PFSK-1 (cell line): ENCODE results near the gene CSPG4.

Experiments used
- POLR2AphosphoS5 ChIP-seq: IDR thresholded peaks from 2 replicates; pipeline ENCODE4 v1.6.1; 2012; ENCODE audit warnings: low read depth, mild to moderate bottlenecking, control low read depth, low read length, moderate library complexity
- TAF1 ChIP-seq: IDR thresholded peaks from 2 replicates; pipeline ENCODE4 v1.6.1; 2012; ENCODE audit warnings: low read length, control low read depth, borderline replicate concordance; ENCODE audit not compliant: insufficient read depth
- TF ChIP-seq, protein P1 (sequence below), 2 experiments: IDR thresholded peaks; 2 replicates each; pipeline versions ENCODE4 v1.6.1 to v1.8.0; 2011 to 2012; ENCODE audit warnings: low read depth in 2 of 2, low read length in 2 of 2, control low read depth in 1 of 2, inconsistent platforms in 1 of 2, mild to moderate bottlenecking in 1 of 2, moderate library complexity in 1 of 2; ENCODE audit not compliant: insufficient read depth in 1 of 2

DNA sequence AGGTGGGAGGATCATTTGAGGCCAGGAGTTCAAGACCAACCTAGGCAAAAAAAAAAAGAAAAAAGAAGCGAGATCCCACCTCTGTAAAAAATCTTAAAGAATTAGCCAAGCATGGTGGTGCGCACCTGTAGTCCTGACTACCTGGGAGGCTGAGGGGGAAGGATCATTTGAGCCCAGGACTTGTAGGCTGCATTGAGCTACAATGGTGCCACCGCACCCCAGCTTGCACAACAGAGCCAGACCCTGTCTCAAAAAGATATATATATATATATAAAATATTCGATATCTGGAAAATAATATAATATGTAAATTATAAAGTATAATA lies 71.5 kb downstream of the CSPG4 start:
- no peak for TF ChIP-seq POLR2AphosphoS5
- TF ChIP-seq, protein P1, sequence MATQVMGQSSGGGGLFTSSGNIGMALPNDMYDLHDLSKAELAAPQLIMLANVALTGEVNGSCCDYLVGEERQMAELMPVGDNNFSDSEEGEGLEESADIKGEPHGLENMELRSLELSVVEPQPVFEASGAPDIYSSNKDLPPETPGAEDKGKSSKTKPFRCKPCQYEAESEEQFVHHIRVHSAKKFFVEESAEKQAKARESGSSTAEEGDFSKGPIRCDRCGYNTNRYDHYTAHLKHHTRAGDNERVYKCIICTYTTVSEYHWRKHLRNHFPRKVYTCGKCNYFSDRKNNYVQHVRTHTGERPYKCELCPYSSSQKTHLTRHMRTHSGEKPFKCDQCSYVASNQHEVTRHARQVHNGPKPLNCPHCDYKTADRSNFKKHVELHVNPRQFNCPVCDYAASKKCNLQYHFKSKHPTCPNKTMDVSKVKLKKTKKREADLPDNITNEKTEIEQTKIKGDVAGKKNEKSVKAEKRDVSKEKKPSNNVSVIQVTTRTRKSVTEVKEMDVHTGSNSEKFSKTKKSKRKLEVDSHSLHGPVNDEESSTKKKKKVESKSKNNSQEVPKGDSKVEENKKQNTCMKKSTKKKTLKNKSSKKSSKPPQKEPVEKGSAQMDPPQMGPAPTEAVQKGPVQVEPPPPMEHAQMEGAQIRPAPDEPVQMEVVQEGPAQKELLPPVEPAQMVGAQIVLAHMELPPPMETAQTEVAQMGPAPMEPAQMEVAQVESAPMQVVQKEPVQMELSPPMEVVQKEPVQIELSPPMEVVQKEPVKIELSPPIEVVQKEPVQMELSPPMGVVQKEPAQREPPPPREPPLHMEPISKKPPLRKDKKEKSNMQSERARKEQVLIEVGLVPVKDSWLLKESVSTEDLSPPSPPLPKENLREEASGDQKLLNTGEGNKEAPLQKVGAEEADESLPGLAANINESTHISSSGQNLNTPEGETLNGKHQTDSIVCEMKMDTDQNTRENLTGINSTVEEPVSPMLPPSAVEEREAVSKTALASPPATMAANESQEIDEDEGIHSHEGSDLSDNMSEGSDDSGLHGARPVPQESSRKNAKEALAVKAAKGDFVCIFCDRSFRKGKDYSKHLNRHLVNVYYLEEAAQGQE (IDR thresholded peaks at IDR 0.05; ENCODE audit: insufficient read depth in 1 of 2, low read depth in 2 of 2, low read length in 2 of 2), result no peak
- TF ChIP-seq TAF1, result no peak
